Stimulated activated CD4-positive, alpha-beta T cell treated with anti-CD3 and anti-CD28 coated beads, TNF-alpha, amount 100 ng/mL, for 4 hours (primary cell): Measurements from ENCODE around the gene PTN.
"Not testable (repeated sequence)": the region's sequence is repeated elsewhere in the genome, so short reads cannot be mapped to it uniquely, and the experiment has no call there.

Source experiments
- DNase-seq, 3 experiments: peaks; one replicate each; pipeline ENCODE4 v3.0.0-alpha.2; 2020; ENCODE audit warnings: low read depth in 3 of 3

The PTN gene

DNA sequence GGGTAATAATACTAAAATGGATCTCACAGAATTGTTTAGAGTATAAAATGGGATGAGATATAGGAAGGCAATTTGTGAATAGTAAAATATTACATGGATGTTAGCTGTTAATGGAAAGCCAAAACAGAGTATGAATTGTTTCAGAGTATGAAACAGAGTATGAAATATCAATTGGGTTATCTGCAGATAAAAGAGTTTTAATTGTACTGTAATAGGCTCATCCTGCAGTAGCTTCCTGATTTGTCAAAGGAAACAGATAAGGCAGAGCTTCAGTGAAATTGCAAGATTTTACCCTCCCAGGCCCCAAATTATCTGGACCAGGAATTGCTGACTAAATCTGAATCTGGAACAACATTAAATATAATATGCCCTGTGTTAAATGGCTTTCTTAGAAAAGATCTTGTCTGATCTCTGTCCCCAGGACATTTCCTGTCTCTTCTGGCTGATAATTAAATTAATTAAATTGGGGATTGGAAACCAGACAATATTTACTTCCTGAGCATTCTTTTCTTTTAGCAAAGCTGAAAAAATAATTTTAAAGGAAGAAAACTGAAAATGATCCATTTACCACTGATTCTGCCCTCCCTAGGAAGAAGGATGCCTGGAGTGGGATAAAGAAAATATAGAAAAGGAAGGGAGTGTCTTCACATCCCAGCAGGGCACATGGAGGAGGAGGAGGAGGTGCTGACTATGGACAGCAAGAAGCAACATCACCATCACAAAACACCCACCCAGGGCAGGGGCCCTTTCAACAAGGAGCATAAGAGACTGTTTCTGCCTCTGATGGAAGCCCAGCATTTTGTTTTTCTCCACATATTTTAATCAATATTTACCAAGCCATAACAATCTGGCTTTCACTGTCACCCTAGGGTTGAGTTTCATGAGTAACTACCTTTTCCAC is 18.5 kb downstream of the PTN start:
- no peak for DNase-seq

DNA sequence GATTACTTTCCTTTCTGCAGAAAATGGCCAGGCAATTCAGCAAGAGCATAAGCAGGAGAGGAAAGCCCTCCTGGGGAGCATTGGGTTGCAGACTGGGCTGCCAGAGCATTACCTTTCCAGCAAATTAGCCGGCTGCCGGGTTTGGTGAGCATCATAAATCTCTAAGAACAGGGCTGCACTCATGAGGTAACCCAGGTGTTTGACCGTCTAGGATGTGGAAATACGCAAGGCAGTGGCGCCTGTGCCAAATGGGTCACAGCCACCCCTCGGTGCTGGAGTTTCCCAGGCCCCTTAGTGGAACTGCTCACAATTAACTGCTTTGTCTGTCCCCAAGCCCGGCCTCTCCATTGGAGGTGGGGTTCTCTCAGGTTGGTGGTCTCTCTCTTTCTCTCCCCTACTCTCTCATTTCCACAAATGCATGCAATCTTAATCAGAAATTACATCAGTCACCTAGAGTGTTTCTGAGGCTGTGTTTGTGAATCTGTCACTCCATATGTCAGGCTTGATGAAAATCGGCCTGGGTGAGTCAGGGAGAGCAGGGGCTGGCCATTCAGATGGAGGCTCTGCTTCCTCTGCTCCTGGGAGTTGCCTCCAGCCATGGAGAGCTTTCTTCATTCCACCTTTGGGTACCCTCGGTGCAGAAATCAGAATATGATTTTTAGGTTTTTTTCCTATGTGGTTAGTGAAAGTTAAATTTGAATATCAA is 26.7 kb downstream of the PTN start:
- DNase-seq: no peak

DNA sequence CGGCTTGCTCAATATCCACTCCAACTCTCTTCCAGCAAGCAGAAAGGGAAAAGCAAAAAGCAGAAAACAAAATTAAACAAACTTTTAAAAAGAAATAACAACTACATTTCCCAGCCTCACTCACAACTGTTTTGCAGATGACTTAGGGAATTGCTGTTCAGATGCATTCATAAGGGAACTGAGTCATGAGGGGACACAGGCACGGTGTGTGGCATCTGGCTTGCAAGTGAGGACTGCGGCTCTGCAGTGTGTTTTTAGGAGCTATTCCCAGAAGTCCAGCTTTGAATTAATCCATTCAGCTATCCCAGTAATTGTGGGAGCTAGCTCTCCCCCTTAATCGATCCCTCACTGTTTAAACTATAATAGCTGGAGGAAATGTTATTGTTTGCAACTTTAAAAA is 30.3 kb downstream of the PTN start:
- DNase-seq: no peak

DNA sequence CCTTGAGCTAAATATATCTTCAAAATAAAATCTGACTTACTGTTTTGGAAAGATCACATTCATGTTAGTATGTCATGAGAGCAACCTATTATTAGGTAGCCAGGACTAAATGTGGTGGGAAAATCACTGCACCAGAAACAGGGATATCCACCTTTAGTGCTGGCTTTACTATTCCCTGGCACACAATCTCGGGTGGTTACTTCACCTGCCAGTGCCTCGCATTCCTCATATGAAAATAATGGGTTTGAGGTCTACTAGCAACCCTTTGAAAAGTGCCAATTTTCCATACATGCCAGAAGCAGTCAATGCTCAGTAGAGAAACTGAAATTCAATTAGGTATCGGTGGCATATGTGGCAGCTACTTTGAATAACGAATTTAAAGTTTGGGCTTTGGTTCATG is 36.8 kb downstream of the PTN start:
- DNase-seq: no peak

DNA sequence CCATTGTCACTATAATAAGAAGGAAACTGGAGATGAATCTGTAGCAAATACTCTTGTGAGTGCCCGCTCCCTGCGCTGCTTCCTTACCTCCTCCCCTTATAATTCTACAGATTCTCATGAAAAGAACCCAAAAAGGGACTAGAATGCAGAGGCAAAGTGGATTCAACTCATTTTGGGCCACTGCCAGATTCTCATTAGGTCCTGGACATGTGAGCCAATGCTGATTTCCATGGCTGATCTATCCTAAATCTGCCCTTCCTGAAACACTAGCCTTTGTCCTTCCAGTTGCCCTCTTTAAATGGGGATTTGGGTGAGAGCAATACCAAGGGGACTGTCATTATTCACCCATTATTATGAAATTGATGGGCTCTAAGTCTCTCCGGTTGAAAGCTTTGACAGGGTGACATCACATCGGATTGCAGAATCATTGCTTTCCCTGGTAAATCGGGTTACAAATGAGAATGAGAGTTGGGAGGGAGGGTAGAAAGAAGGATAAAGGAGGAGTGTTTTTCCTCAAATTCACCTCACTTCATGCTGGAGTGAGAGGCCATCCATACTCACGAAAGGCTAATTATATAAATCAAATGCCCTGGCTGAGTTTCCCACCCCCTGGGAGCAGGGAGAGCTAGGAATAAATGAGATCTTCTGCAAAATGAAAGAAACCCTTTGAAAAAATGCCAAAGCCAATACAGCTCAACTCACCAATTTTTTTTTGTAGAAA is 37.5 kb downstream of the PTN start:
- no peak for DNase-seq

DNA sequence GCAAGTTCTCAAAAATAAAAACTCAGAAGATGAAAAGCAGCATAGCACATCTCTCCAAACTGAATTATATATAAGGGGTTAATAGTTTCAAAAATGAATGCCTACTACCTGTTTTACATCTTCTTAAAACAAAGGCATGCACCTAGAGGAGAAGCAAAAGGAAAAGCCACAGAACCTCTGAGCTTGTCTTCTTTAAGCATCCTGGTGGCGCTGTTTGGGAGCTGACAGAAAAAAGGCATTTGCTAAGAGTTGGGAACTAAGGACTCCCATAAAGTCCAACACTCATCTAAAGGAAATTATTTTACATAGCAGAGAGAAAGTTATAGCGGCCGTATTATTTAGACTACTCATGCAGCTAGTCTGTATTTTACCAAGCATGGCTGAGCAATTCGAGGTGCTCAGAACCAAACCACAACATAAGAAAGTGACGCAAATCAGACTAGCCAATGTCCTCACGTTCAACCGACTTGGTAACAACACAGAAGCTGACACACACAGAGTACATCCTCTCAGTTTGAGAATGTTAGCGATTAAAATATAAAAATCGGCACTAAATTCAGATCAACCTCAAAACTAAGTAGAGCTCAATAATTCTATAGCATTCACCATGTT is 38.8 kb downstream of the PTN start:
- DNase-seq: no peak

DNA sequence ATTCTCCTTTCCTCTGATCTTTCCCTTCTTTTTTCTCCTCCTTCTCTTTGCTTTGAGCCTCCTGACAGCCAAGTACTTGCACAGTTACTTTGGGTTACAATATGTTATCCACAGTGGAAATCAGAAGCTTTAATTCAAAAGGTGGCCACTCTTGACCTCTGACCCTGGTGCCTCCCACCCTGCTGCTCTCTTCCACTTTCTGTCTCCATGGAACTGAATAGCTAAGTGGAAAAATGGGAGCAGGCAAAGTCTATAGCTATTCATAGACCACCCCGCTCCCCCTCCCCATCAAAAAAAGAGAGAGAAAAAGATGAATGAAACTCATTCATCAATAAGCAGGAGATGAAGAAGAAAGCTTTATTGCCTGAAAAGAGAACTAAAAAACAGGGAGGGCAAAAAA is 39.4 kb downstream of the PTN start:
- no peak for DNase-seq

DNA sequence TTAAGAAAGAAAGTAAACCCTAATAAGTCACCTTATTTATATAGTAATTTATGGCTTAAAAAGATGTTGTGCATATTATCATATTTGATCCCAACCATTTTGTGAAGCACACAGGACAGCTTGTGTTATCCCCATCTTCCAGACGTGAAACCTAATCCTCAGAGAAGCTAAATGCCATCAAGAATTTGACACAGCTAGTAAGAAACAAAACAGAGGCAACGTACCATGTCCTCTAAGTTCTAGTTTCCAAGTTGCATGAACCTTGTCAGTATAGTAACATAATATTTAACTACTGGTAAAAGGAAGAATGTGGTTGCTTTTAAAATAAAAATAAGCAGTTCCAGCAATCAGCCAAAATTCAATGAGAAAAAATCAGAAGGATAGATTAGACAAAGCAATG is 41.5 kb downstream of the PTN start:
- DNase-seq: no peak

DNA sequence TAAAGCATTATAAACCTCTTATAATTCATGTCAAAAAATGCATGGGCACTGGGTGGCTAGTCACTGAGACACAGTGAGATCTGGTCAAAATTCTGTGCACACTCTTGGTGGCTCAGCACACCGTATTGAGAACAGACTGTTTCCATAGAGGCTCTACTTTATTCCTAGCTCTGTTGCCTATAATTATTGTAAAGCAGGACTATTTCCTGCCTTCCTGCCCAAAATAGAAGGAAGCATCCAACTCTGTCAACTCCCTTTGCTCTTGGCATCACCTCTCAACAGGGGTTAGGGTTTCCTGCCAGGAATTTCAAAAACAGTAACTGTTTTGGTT is 45.1 kb downstream of the PTN start:
- DNase-seq: no peak

DNA sequence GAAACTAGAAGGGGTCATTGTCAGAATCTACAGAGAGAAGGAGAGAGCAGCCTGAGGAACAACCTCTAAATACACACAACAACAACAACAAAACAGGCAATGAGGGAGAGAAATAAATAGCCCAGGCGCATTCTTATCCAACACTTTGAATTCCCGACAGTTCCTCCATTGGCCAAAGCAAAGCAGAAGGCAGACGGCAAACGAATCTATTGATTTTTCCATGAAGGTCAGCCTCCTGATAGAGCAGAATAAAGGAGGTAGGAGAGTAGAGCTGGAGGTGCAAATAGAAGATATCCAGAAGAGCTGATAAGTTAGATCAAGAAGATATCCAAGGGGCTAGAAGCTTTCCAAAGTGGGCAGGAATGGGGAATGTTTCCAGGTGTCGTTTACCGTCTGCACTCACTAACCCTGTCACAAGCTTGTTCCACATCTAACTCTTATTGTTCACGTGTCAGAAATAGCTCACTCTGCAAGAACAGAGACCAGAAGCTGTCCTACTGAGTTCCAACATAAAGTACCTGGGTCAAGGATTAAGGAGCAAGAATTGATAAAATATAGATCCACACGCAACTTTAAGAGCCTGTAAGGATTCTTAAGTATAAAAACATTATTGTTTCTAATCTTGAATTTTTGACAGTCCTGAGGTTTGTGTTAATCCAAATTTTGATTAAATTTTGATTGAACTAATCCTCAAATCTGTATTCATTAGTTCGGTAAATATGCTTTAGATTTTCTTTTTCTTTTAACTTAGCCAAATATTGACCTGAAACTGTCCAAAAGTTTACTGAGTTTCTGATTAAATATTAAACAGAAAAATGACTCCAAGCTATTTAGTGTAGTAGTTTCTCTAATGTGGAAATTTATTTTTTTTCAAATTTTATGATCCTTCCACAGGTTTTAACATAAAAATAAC is 45.7 kb downstream of the PTN start:
- no peak for DNase-seq

DNA sequence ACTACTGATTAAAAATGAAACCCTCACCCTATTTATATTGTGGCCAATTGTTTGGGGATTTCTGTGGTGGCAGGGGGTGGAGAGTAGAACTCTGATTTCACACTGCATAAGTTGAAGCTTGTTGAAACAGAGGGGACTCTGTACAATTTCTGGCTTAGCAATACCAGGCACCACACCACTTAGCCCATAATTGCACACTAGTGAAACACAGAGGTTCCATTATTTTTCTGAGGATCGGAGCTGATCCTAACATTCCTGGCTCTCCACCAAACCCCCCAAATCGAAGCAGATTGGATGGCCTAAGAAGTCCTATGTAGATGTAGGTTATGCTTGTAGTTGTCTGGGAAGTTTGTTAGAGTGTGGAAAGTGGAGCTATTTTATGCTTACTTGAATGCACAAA is 47.0 kb downstream of the PTN start:
- DNase-seq: no peak

DNA sequence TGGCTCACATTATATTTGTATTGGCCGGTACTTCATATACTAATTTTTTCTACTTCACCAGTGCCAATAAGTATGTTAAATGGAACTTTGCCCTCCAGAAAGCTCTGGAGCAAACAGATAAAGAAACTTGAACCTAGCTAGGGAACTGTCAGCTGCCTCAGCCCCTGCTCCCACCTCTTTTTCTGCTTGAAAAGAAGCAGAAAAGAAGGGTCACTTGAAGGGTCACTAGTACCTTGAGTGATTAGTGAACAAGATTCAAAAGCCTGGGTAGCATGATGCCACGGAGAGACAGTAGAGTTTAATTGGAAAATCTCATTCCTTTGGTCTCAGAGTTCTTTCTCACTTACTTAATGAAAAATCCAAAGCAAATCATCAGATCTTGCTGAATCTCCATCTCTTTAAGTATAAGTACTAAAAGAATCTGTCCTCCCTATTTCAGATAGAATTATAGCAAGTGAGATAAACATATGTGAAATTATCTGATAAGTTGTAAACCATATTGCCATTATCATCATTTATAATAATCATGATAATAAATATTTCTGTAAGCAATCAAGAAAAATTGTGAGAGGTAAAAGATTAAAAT is 47.7 kb downstream of the PTN start:
- no peak for DNase-seq

DNA sequence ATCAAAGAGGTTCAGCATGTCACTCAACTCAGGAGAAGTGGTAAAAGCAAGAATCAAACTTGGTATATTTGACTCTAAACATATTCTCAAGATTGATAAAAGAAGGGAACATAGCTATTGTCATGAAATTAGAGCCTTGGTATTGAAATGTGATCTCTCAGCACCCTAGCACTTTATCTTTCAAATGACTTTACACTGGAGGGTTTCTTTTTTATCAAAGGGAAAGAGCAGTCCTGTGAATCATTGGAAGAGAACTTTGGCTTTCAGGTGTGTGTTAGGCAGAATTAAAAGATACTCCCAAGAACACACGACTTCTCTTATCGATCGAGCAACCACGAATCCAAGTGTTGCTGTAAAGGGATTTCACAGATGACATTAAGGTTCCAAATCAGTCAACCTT is 54.4 kb downstream of the PTN start:
- no peak for DNase-seq

DNA sequence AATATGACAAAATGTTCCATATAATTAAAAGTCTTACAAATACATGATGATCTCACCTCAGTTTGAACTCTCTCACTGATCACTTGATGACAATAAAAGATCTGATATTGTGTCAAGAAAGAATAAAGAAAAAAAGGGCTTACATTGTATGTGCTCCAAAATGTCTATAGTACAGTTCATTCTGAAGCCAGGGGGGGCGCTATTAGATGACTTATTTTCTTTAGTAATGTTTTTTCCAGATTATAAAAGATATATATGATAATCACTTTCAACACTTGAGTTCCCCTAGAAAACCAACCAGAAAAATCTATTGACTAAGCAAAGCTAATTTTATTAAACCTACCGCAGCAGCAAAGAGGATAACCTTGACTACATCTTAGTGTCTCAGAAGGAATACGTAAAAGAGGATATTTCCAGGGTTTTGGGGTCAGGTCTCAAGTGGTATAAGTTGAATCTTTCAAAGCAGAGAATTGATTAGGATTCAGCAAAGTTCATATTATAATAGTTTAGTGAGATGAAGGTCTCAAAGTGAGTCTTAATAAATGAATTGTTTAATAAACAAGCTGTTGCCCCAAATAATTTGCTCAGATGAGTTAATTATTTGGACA is 55.8 kb downstream of the PTN start:
- DNase-seq: no peak

DNA sequence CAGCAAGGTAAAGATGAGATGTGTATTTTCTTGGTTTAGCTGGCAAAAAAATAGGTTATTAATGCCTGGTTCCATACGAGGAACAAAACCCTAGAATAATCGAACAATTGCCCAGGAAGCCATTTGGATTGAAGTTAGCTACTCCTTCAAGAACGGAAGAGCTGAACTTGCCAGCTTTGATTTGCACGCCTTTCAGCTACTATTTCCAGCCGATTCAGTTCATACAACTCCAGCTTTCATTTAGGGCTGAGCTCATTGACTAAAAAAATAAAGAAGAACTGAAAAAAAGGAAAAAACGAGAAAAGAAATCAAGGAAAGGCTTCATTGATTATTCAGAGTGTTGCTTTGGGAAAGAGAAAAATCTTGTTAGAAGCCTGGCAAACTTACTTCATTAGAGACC is 60.4 kb downstream of the PTN start:
- no peak for DNase-seq

DNA sequence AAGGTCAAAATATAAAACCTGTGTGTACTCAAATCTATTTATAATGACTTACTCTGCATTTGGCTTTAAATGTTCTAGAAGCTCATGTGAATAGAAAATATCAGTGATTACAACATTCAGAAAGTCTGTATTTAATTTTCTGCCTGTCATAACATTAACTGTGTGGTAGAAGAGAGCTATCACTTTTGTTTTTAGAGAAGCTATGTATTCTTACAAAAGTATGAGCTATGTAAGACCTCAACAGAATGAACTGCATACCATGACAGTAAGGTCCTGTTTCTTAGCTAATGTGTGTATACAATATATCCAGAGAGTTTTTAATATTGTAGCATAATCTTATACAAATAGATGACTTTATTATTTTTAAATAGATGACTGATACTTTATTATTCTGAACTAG is 61.5 kb downstream of the PTN start:
- no peak for DNase-seq

DNA sequence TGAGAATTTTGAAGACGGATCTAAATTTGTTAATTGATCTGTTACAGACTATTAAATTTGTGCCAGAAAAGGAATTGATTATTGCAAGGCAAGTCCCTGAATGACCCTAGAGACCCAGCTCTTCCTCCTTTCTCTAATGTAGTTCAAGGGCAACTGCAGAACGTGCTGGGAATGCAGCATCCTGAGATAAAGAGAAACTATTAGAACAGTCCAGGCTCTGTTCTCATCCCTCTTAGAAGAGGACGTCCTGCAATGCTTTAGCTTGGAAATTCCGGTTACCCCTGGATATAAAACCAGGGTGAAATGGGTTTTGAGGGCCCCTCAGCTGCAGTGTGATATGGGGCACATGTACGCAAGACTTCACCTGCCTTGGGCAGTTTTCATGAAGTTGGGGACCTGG is 67.3 kb downstream of the PTN start:
- DNase-seq: no peak

DNA sequence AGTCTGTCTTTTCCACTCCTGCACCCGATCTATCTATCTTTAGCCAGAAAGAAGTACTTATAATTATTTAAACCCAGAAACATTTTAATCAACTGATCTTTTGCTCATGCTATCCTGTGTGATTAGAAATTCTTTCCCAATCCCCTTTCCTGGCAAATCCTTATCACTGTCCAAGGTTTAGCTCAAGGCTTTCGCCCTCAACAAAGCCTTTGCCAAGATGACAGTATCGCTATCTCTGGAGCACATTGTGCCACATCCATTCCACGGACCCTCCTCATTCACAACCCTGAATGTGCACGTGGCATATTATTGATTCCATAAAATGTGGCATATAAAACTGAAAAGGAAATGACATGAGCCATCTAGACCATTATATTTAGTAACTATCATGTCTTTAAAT is 71.3 kb downstream of the PTN start:
- no peak for DNase-seq

DNA sequence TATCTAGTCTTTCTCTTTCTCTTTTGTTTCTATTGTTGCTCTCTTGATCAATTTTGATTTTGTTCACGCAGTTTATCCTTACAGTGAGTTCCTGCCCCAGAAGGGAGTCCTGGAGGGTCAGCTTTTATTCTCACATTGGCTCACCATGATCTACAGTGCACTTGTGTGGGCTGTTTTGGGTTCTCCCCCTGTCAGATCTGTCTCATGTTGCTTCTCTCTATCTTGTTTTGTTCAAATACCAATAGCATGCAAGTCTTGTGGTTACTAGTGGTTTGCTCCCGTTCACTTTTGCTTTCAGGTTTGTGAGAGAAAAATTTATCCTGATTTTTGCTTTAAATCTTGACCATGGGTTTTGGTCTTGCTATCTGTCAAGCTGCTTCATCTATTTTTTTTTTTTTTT is 74.3 kb downstream of the PTN start:
- no peak for DNase-seq

DNA sequence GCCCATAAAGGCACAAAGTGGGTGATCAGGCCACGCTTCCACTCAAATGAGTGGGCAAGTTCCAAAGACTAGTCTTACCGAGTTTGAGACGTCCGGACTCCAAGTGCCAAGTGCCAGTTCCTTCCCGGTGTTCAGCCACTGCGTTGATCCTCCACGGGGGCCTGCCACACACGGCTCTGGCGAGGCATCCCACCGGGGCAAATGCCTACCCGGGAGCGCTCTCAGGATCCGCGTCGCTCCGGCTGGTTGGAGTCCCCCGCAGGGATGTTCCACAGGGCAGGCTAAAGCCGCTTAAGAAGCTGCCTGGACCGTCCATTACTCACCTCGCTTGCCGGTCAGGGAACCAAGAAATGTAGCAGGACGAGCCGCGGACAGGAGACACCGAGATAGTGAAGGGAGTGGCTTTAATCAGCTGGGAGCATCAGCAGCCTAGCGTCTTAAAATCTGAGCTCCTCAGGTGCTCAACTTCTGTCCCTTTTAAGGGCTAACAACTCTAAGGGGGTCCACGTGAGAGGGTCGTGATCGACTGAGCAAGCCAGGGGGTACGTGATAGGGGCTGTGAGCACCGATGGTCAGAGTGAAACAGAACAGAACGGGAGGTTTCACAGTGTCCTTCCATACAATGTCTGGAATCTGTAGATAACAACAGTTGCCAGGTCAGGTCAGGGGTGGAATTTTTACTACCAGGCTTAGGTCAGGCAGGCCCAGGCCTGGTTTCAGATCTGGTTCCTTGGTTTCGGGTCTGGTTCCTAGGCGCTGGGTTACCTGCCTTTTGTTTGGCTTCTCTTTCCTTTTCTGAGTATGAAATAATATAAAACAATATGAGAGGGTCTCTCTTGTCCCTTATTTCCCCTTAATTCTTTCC is 75.3 kb downstream of the PTN start:
- DNase-seq: not testable (repeated sequence)
